NB4 (cell line): ENCODE measurements around the gene ZNF546.
"Not testable (repeated sequence)": the region's sequence is repeated elsewhere in the genome, so short reads cannot be mapped to it uniquely, and the experiment has no call there.

Experiments
- DNase-seq: peaks from one replicate; pipeline ENCODE4 v3.0.0; 2010; ENCODE audit warnings: low read depth
- H3K4me3 ChIP-seq: one replicate; pipeline ENCODE4 v1.5.1; 2011; ENCODE audit warnings: mild to moderate bottlenecking, low read depth, low read length, moderate library complexity
- CTCF ChIP-seq: IDR thresholded peaks from one replicate; pipeline ENCODE4 v1.5.1; 2012; ENCODE audit warnings: low read depth, low read length
- MAX ChIP-seq: IDR thresholded peaks from 2 replicates; pipeline ENCODE4 v1.6.1; 2011; ENCODE audit warnings: low read depth, low read length
- MYC ChIP-seq: IDR thresholded peaks from 2 replicates; pipeline ENCODE4 v1.6.1; 2011; ENCODE audit warnings: low read depth, low read length
- POLR2A ChIP-seq: IDR thresholded peaks from 2 replicates; pipeline ENCODE4 v1.6.1; 2011; ENCODE audit warnings: mild to moderate bottlenecking; ENCODE audit not compliant: insufficient read length; ENCODE audit errors: extremely low read depth

ZNF546 gene

GRCh38 chr19:40033989-40034560 is 37.2 kb downstream of the ZNF546 start:
- no peak for TF ChIP-seq POLR2A
- TF ChIP-seq MYC: no peak
- no peak overlapping the region for H3K4me3 ChIP-seq
- DNase-seq: no peak

GRCh38 chr19:40035996-40036395 is 39.1 kb downstream of the ZNF546 start:
- DNase-seq: no peak
- H3K4me3 ChIP-seq: no peak overlapping the region
- no peak for TF ChIP-seq POLR2A
- no peak for TF ChIP-seq CTCF

- not testable (repeated sequence) for DNase-seq, H3K4me3 ChIP-seq
These were observed 41.2 kb downstream of the ZNF546 start for GRCh38 chr19:40038047-40038446.

GRCh38 chr19:40041718-40042117 is 44.9 kb downstream of the ZNF546 start:
- not testable (repeated sequence) for H3K4me3 ChIP-seq, DNase-seq

- TF ChIP-seq CTCF: no peak
- TF ChIP-seq MYC: no peak
- DNase-seq: no peak
- H3K4me3 ChIP-seq: no peak overlapping the region
These were observed 56.6 kb downstream of the ZNF546 start for GRCh38 chr19:40053491-40053890.

- DNase-seq: no peak
- peak overlapping the region; percentile 83 for H3K4me3 ChIP-seq
- TF ChIP-seq CTCF (no peak), MAX (no peak), MYC (no peak), POLR2A (no peak)
These were observed 57.8 kb downstream of the ZNF546 start for GRCh38 chr19:40054632-40055031.

GRCh38 chr19:40055049-40055448 is 58.2 kb downstream of the ZNF546 start:
- DNase-seq: no peak
- H3K4me3 ChIP-seq: peak overlapping the region; percentile 83

More at GRCh38 chr19:40055049-40055448, 58.2 kb downstream of the ZNF546 start:
- TF ChIP-seq MAX (no peak), POLR2A (no peak), CTCF (no peak), MYC (no peak)
